ENCODE results near the gene YPEL3.

YPEL3 gene

DNA sequence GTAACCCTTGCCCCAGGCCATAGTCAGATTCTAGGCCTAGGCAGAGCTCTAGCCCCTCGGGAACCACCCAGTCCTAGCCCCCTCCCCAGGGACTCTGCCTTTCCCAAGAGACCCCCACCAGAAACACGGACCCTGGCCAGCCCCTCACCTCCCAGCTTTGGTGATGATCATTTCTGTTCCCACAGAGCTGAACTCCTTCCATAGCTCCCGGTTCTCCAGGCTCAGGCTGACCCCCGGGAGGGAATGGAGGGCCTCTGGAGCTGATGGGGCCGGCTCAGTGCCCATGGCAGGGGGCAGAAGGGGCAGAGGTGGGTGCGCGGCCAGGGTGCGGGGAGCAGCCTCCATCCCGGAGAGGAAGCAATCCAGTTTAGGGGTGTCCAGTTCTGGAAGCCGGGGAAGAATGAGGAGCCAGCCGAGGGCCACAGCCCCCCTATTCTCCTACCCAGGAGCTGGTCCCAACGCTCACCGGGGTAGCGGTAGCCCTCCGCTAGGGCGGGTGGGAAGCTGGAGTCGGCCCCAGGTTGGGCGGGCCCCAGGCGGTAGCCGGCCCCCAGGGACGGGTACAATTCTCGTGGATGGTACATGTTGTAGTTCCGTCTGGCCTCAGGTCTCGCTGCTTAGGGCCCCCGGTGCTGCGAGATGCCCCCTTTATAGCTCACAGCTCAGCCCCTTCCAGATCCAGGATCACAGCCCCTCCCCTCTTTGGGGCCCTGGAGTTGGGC is 5.2 kb downstream of the YPEL3 start:
- DNase-seq (ENCODE audit: low read depth), result no peak

DNA sequence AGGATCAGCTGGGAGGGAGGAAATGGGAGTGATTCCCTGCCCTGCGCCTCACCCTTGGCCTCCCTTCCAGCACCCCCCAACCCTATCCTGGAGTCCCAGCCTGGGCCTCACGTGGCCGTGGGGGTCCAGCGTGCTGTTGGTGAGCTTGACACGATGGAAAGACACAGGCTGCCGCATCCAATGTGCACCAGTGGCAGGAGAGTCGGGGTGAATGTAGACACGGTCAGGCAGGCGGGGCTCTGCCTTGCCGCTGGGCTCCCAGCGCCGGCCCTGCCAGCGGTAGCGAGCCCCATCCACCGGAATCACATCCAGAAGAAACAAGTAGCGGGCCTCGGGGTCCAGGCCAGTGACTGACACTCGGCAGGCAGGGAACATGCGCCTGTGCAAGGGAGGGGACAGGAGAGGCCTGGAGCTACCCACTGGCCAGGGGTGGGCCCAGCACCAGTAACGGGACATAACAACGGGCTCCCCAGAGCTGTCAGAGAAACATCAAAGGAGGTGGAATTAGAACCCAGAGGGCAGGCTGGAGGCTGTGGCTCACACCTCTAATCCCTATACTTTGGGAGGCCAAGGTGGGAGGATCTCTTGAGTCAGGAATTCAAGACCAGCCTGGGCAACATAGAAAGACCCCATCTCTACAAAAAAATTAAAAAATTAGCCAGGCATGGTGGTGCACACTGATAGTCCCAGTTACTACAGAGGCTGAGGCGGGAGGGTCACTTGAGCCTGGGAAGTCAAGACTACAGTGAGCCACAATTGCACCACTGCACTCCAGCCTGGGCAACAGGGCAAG is 7.0 kb downstream of the YPEL3 start:
- no peak for DNase-seq (ENCODE audit: low read depth)

DNA sequence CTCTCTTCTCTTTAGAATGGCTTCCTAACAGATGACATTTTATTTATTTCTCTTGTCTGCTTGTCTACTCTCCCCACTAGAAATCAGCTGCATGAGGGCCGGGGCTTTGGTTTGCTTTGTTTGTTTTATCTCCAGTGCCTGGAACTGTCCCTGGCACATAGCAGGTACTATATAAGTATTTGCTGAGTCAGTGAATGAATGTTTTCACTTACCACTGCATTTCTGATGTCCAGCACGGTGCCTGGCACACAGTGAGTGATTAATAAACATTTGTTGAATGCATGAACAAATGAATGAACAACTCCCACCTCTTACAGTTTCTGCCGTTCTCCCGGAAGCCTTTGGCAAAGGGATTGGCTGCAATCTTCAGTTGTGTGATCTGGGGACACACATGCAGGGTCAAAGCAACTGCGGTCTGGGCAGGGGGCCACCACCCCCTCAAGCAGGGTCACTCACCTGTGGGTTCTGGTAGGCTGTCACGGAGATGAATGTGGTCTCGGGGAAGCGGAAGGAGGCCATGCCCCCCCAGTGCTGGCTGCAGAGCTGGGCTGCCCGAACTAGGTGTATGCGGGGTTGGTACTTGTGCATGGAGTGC is 7.7 kb downstream of the YPEL3 start:
- no peak for DNase-seq (ENCODE audit: low read depth)

DNA sequence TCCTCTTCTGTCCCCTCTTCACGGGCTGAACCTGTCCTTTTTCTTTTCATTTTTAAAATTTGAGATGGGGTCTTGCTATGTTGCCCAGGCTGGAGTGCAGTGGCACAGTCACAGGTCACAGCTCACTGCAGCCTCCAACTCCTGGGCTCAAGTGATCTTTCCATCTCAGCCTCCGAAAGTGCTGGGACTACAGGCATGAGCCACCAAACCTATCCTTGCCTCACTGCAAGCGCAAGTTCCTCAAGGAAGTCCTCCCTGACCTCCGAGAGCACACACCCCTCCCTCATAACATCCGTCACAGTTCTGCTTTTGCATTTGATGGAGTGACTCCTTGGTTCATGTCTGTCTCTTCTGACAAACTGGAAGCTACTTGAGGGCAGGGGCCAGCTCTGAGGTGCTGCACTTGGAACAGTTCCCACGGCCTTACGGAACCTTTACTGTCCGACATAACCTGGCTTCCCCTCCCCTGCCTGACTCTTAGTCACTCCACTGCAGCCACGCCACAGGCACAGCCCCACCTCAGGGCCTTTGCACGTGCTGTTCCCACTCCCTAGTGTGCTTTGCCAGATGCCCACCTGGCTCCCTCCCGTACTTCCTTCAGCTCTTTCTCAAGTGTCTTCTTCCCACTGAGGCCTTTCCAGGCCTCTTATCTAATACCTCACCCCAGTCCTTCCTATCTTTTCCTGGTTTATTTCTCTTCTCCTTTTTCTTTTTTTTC is 8.7 kb downstream of the YPEL3 start:
- no peak for DNase-seq (ENCODE audit: low read depth)

DNA sequence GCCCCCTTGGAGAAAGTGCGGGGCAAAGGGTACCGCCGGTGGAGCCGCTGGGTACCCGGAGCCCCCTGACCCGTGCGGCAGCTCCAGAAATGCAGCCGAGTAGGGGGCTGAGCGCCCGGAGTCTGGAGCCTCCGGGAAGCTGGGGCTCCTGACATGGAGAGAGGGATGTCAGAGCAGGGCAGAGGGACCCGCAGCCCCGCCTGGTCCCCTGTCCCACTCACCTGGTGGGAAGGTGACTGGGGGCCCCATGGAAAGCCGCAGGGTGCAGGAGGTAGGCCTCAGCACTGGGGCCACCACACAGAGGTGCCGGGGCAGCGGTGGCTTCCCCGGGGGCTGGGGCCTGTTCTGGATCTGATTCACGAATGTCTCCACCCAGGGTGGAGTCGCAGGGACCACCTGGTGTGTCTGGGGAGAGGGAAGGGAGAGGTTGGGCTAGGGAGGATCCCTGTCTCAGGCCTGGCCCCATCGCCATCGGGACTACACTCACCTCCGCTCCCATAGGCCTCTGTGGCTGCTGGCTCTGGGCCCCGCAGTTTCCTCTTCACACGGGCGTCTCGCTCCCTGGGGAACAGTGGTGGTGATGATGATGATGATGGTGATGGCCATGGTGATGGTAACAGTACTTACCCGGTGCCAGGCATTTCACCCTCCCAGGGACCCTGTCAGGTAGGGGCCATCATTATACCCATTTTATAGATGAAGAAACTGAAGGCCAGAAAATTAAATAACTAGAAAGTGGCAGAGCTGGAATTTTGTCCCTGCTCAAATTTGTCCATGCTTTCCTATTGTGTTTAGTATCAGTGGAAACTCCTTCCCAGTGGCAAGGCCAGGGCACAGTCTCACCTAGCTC is 9.5 kb downstream of the YPEL3 start:
- no peak for DNase-seq (ENCODE audit: low read depth)

DNA sequence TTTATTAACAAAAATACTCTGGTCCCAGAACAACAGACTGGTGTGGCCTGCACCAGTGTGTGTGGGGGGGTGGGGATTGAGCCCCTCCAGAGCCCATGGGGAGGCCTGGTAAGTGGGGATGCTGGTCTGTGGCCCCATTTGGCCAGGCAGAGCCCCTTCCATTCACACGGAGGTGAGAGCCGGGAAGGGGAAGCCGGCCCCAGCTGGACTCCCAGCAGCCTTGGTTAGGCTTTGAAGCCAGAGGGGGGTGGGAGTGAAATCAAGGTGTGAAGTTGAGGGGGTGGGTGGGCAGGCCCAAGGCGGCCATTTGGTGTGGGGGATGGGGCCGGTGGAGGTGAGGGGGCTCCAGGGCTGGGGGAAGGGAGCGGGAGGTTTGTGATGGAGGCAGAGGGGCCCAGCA is 10.2 kb downstream of the YPEL3 start:
- DNase-seq (ENCODE audit: low read depth), result no peak

DNA sequence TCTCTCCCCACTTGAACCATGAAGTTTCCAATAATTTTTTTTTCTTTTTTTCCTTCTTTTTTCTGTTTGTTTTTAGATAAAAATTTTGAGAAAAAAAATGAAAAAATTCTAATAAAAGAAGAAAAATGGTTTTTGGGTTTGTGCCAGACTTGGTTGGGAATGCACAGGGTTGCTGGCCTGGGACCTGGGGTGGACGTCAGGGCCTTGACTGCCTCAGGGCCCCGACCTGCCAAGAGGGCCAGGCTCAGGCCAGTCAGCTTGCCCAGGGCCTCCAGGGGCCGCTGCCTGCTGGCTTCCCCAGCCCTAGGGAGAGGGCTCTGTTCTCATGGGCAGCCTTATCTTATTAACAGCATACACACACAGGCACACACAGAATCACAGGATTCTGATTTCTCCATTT is 10.8 kb downstream of the YPEL3 start:
- no peak for DNase-seq (ENCODE audit: low read depth)

DNA sequence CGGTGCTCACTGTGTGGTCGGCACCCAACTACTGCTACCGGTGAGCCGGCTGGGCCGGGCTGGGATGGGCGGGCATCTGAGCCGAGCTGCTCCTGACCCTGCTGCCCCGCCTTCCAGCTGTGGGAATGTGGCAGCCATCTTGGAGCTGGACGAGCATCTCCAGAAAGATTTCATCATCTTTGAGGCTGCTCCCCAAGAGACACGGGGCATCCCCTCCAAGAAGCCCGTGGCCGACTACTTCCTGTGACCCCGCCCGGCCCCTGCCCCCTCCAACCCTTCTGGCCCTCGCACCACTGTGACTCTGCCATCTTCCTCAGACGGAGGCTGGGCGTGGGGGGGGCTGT is 11.2 kb downstream of the YPEL3 start:
- DNase-seq (ENCODE audit: low read depth), result no peak

DNA sequence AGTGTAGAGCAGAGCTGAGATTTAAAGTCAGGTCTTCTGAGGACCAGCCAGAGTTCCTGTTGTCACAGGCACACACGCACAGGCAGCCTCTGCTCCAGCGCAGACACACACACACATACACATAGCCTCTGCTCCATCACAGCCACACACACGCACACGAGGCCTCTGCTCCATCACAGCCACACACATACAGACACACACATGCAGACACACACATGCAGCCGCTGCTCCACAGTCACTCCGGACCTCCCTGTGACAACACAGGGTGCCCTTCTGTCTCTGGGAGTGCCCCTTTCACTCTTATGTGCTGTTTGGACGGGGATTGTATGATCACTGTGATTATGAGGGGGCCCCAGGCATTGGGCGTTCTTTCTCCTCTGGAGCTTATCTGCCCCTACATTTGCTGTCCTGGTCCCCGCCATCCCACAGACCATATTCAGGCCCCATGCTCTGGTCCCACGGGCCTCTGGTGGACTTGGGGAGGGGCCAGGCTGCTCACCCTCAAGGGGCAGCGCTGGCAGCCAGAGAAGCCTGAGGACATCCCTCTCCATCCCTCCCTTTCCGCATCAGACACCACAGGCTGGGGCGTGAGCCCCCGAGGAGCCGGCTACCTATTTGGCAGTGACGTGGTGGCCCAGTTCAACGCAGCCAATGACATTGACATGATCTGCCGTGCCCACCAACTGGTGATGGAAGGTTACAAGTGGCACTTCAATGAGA is 11.8 kb downstream of the YPEL3 start:
- DNase-seq (ENCODE audit: low read depth), result no peak

DNA sequence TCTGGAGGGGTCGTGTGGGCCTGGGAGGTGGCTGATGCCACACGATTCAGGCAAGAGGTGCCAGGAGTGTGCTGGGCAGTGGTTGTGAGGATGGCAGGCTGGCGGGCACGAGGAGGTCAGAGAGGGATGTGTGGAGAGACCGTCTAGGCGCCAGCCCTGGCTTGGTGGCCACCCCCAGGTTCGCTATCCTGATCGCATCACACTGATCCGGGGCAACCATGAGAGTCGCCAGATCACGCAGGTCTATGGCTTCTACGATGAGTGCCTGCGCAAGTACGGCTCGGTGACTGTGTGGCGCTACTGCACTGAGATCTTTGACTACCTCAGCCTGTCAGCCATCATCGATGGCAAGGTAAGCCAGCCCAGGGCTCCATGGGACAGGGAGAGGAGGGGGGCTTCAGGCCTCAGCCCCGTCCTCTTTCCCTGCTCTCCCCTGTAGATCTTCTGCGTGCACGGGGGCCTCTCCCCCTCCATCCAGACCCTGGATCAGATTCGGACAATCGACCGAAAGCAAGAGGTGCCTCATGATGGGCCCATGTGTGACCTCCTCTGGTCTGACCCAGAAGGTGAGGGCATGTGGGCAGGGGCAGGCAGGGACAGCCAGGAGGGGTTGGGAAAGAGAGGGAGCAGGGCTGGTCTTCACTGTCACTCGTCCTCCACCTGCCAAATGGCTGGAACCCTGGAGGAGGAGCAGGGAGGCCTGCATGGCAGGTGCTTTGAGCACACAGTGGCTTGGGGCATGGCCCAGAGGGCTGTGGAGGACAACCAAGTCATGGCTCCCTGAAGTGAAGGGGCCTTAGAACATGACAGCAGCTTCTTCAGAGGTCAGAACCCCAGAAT is 12.6 kb downstream of the YPEL3 start:
- no peak for DNase-seq (ENCODE audit: low read depth)

DNA sequence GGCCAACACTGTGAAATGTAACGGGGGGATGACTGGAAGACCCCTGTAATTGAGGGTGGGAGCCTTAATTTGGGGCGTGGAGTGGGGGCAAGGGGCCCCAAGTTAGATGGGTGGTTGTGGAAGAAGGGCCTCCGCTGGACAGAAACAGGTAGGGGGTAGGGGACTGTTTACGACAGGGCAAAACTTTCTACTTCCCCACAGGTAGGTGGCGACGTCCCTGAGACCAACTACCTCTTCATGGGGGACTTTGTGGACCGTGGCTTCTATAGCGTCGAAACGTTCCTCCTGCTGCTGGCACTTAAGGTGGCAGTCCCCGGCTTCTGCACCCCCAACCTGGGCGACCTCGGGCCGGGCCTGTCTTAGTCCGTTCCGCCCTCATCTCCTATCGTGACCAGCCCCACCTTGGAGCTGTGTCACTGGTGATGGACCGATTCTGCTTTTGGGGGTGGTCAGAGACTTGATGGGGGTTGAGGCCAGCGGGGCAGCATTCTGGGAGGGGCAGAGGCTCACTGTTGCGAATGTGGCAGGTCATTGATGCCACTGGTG is 13.4 kb downstream of the YPEL3 start:
- DNase-seq (ENCODE audit: low read depth), result no peak

DNA sequence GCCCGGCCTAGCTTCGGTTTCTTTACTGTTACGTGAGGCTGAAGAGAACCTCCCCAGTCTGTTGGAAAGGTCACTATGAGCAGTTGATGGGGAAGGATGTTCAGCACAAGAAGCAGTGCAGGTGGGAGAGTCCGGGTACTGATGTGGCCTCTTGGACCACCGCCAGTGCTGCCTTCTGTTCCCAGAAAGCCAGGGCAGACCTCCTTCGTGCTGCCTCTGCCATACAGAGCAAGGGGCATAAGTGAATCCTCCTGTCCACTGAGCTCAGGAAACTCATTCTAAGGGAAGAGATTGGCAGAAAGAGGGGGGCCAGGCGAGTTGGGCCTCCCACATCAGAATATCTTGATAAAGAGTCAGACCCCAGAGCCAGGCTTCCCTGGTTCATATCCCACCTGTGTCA is 16.5 kb downstream of the YPEL3 start:
- no peak for DNase-seq (ENCODE audit: low read depth)

DNA sequence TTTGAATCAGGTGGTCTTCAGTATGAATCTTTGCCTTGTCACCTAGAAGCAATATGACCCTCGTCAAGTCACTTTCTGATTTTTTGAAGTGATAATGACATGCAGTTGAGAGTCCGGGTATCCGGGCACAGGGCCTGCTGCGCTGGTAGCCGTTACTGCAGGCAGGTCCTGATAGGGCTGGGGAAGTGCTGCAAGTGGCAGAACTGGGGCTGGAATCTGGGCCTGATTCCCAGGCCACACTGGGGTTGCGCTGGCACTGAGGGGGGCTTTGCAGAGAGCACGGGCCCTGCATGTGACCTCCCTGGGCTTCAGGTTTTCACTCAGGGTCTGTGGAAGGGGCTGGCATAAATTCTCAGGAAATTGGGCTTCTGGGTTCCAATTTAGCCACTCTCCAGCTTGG is 17.3 kb downstream of the YPEL3 start:
- DNase-seq (ENCODE audit: low read depth), result no peak

DNA sequence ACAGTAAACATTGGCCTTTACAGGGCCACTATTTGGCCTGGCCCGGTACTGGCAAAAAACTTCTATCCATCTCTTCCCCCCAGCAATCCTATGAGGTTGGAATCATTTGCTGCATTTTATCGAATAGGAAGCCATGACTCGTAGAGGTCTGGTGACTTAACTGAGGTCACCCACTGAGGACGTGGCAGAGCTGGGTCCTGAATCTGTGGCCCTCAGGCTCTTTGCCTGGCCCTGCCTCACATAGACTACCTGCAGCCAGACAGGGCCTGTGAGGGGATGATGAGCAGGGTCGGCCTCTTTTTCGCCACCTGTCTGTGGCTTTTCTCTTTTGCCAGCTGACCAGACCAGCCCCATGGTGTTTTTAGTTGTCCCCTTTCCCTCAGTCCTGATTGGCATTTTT is 18.4 kb downstream of the YPEL3 start:
- DNase-seq (ENCODE audit: low read depth), result no peak

DNA sequence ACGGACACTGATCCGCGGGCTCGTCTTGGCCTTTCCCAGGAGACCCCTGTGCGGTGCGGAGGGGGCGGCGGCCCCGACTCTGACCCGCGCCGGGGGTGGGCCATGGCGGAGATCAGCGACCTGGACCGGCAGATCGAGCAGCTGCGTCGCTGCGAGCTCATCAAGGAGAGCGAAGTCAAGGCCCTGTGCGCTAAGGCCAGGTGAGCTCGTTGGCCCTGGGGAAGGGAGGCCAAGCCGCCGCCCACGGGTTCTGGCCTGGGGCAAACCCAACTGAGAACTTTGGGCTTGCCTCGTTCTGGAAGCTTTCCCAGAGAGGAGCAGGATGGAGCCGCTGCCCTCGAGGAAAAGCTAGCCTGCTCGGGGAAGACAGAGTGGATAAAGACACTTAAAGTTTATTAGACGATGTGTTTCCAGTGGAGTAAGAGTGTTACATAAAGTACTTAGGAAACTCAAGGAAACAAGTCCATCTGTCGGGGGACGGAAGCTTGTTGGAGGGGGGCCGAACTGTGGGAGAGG is 19.7 kb downstream of the YPEL3 start:
- DNase-seq (ENCODE audit: low read depth), result no peak

DNA sequence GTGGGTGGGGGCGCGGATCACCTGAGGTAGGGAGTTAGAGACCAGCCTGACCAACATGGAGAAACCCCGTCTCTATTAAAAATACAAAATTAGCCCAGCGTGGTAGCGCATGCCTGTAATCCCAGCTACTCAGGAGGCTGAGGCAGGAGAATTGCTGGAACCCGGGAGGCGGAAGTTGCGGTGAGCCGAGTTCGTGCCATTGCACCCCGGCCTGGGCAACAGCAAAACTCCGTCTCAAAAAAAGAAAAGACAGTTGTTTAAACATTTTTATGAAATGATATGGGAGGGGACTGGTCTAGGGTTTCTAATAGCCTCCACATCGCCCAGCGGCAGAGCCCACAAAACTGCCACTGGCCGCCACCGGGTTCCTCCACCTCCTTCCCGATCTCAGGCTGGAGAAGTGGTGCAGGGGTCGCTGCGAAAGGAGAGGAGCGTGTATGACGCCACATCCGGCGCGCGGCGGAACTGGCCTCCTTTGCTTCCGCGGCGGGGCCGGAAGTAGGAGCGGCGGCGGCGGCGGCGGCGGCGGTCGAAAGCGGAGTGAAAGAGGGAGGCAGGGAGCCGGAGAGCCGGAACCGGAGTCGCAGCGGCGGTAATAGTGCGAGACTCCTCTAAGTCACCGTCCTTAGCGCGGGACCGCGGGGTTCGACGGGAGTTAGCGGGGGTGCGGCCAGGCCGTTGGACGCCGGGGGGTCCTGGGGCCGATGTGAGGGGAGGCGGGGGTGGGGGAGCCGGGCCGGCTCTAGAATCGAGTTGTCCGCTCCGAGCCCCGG is 20.3 kb downstream of the YPEL3 start, which contains the start of gene PPP4C:
Gene PPP4C, plus strand, starts transcription at position 492 of the 773 bp plus-strand sequence. CDS start 384 bp downstream, outside the sequence.
- DNase-seq (ENCODE audit: low read depth), result no peak

DNA sequence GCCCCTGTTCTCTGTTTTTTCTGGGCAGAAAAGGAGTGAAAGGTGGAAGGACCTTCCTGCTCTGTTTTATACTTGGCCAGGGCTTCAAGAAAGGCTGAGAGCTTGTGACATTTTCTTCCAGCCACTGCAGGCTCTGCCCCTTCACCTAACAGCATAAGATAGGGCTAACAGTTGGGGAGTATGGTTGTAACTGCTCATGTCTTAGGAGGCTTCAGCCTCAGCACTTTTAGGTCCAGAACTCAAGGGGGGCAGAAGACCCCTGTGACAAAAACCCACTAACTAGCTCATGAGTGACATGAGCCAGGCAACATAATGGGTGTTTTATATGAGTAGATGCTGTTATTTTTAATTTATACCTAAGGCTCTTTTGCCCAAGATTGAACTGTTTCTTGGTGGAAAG is 25.5 kb downstream of the YPEL3 start:
- no peak for DNase-seq (ENCODE audit: low read depth)

DNA sequence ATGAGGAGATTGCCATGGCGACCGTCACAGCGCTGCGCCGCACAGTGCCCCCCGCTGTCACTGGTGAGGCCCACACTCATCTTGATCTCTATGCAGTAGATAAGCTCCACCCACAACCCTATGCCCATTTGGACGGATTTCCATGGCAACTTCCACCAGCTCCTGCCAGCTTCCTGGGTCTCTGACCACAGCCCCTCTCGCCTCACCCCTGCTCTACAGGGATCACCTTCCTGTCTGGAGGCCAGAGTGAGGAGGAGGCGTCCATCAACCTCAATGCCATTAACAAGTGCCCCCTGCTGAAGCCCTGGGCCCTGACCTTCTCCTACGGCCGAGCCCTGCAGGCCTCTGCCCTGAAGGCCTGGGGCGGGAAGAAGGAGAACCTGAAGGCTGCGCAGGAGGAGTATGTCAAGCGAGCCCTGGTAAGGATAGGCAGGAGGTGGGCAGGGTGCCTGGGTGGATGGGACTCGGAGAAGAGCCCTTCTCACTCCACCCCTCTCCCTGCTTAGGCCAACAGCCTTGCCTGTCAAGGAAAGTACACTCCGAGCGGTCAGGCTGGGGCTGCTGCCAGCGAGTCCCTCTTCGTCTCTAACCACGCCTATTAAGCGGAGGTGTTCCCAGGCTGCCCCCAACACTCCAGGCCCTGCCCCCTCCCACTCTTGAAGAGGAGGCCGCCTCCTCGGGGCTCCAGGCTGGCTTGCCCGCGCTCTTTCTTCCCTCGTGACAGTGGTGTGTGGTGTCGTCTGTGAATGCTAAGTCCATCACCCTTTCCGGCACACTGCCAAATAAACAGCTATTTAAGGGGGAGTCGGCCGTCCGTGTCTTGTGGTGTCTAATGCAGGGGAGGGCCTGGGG is 26.2 kb downstream of the YPEL3 start:
- DNase-seq (ENCODE audit: low read depth), result no peak

All from non-pigmented ciliary epithelial cell (primary cell).